ENCODE results near the gene KSR1.
"Not testable (repeated sequence)": the region's sequence is repeated elsewhere in the genome, so short reads cannot be mapped to it uniquely, and the experiment has no call there.

The KSR1 gene

DNA sequence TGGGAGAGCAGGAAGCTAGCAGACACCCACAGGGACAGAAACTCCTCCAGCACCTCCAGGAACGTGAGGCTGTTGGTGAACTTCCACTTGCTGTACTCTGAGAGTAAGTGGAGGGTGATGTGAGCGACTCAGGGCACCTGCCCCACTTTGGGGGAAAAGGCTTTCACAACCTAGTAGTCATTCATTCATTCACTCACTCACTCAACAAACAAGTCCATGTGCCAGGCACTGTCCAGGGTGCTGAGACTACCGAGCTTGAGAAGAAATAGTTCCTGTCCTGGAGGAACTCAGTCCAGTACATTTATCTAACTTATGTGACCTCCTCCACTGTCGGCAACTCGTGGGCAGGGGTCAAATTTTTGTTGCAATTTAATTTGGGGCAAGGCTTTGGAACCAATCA lies 201.4 kb downstream of the KSR1 start:
- DNase-seq (ENCODE audit: low read depth) = no peak

DNA sequence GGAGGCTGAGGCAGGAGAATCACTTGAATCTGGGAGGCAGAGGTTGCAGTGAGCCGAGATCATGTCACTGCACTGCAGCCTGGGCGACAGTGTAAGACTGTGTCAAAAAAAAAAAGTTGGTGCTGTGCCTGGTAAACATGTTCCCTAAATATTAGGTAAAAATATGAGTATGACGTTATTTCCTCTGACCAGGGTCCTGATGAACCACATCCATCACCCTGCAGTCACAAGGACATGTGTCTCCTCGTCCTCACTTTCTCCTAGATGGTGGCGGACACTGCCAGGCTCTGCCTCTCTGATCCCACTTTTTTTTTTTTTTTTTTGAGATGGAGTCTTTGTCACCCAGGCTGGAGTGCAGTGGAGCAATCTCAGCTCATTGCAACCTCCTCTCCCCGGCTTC lies 203.4 kb downstream of the KSR1 start:
- no peak for DNase-seq (ENCODE audit: low read depth)

DNA sequence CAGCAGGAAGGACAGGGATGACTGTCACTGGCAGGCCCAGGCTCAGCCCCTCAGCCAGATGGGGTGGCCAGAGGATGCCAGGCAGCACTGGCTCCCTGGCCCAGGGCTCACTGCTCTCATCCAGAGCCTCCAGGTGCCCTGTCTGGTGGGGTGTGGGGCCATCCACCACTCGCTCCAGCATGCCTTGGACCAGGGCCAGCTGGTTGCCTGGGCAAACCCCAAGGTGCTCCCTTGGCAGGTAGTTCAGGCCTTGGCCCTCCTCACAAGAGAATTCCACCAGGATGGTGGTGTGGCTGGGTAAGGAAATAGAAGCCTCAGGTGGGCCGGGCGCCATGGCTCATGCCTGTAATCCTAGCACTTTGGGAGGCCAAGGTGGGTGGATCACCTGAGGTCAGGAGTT lies 204.2 kb downstream of the KSR1 start:
- DNase-seq (ENCODE audit: low read depth) = no peak

DNA sequence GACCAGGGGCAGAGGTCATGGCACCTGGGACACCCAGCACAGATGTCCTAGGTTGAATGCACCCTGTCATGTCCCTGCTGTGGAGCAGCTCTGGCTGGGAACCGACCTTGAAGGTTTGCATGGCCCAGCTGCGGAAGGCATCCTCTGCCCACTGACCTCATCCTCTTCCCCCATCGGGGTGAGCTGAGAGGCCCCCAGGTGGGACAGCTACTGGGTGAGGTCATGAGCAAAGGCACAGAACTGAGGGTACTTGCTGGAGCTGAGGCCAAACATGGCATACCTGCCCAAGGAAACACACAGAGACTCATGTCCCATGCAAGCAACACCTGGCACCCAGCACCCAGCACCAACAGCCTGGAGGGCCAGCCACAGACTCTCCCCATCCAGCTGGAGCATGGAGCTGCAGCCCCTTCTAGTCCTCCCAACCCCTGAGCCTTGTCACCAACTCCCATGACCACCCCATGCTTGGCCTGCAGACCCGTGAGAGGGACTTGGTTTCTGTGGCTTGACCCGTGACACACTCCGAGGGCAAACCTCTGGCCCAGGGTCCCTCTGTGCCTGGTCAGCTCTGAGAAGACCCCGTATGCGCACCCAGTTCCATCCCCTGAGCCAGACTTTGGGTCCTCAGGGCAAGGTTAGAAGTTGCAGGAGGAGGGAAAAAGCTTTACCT lies 207.8 kb downstream of the KSR1 start:
- DNase-seq (ENCODE audit: low read depth) = no peak

DNA sequence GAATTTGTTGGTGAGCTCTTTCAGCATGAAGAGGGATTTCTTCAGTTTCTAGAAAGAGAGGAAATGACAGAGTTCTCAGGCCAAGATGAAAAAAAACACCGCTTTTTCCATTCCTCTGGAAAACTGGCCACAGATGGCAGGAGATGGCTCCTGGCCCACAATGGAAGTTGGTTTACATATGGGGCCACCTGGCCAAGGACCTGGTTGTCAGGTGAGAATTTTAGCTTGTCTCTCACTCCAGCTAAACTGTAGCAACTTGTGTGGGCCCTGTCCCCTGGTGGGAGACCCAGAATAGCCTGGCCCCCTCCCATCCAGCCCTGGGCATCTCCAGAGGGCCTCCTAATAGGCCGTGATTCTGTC lies 208.3 kb downstream of the KSR1 start:
- DNase-seq (ENCODE audit: low read depth) = no peak

DNA sequence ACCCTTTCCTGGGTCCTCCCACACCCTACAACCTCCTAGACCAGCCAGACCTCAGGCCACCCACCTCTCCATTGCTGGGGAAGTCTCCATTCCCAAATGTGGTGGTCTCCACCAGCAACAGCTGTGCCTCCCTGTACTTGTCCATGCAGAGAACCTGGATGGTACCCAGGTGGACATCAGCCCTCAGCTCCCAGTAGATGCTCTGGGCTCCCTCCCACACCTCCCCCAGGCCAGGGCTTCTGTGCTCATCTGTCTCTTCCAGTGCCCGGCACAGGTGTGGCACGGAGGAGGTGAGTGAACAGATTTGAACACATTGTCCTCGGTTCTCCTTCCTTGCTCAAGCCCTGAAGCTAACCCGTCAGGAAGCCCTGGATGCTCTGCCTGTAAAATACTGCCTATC lies 209.3 kb downstream of the KSR1 start:
- DNase-seq (ENCODE audit: low read depth) = no peak

DNA sequence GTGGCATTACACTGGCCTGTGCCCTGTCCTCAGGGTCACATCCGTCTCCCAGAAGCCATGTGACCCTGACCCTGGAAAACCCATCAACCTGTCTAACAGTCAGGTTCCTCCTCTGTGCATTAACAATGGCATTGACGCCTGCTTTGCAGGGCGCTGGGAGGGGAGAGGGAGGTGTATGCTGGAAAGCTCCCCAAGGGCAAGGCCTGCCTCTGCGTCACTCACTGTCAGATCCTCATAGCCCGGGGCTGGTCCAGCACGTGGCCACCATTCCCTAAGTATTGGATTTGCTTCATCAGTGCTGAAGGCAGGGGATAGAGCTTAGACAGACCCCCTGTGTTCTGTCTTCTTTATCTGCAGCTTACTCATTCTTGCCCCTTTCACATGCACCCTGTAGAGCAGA lies 210.0 kb downstream of the KSR1 start:
- not testable (repeated sequence) for DNase-seq (ENCODE audit: low read depth)

DNA sequence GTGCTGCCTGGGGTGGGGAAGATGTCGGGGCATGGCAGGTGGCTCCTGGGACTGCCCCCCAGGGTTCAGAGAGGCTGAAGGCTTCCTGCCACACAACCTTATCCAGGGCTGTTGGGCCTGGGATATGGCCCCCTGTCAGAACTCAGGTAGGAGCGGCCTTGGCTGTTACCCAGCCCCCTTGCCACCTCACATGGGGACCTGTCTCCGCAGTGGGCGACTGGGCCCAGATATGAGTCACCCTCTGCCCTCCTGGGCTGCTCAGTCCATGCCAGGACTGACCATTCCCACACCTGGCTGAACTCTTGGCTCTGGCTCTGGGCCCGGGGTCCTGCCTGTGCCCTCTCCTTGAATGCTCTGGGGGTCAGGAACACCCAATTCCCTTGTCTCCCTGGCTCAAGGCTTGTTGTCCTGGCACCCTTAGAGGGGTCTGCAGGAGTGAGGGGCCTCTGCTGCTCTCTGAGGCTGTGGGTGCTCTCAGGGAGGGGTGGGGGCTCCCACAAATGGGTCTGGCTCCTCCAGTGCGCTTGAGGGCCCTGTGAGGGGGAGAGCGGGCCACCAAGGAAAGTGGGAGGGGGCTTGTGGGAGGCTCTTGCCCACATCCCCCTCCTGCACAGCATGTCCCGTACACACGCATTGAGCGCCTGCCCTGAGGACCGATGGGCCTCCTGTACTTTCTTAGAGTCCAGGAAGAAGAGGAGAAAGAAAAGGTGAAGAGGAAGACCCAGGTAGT lies 210.7 kb downstream of the KSR1 start:
- DNase-seq (ENCODE audit: low read depth) = no peak

DNA sequence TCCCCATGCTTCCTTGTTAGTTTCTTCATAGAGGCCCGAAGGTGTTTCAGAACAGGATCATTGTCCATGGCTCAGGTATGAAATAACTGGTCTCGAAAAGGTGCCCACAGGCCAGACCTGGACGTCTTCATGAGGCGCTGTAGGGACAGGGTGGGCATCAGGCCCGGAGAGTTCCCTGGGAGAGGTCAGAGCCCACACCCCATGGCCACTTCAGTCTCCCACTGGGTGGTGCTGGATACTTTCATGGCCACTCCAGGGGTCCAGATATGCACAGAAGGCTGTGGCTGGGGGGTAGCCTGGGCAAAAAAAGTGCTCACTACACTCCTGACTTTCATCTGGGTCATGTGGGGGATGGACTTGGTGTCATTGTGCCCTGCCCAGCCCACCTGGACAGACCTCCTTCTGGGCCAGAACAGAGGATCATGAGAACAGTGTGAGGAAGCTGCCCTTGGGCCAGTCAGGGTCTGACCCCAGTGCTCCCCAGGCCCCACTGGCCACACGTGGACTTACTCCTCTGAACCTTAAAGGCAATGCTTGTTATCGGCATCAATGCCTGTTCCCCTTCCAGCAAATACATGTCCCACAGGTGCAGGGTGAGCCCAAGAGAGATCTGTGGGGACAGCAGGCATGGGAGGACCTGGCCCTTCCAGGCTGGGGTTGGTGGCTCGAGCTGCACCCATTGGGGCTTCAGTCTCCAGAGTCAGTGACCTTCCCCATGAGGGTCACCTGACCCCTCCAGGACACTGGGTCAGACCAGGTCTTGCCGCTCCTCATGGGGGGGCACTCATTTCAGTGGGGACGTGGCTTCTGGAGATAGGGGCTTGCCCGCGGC lies 211.6 kb downstream of the KSR1 start:
- no peak for DNase-seq (ENCODE audit: low read depth)

DNA sequence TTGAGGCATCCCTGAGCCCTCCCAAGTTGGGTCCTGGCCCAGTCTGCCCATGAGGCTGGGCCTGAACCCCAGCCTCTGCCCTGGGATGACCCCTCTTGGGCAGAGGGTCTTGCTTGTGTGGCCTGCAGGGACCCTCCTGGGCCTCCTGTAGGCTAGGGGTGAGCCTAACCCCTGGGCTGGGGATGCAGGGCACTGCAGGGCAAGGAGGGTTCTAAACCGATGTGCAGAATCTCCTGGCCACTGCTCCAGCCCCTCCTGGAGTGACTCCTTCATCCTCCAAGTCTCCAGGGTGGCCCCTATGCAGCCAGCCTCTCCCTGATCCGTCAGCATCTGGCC lies 212.2 kb downstream of the KSR1 start:
- DNase-seq (ENCODE audit: low read depth) = no peak

DNA sequence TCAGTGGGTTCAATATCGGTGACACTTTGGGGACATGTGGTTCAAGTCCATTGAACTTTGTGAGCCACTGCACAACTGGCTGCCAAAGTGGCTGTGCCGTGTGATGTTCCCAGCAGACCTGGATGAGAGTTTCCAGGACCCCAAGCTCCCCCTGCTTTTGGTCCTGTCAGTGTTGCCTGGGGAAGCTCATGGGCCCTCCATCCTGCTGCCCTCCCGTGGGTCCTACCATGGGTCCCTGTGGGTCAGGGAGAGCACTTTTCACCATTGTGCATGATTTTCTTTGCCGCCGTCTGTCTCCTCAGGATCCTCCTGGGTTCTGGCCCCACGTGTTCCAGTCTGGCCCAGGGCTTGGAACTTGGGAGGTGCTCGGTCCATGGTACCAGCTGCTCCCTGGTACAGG lies 212.9 kb downstream of the KSR1 start:
- DNase-seq (ENCODE audit: low read depth) = no peak

DNA sequence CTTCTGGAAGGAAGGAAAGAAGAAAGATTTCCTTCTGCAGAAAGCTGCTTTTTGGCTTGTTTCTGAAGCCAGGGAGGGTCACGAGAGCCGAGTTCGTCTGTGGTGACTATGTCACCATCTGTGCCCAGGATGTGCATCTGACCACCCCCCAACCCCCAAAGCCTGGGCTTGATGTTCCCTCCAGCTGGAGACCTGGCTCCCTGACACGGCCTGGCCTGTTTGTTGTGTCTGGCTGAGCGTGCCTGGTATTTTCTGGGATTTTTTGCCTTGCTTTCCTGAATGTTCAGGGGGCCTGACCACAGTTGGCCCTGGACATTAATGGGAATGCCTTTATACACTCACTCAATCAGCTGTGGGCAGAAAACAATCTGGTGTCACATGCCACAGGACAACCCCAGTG lies 213.6 kb downstream of the KSR1 start:
- no peak for DNase-seq (ENCODE audit: low read depth)

DNA sequence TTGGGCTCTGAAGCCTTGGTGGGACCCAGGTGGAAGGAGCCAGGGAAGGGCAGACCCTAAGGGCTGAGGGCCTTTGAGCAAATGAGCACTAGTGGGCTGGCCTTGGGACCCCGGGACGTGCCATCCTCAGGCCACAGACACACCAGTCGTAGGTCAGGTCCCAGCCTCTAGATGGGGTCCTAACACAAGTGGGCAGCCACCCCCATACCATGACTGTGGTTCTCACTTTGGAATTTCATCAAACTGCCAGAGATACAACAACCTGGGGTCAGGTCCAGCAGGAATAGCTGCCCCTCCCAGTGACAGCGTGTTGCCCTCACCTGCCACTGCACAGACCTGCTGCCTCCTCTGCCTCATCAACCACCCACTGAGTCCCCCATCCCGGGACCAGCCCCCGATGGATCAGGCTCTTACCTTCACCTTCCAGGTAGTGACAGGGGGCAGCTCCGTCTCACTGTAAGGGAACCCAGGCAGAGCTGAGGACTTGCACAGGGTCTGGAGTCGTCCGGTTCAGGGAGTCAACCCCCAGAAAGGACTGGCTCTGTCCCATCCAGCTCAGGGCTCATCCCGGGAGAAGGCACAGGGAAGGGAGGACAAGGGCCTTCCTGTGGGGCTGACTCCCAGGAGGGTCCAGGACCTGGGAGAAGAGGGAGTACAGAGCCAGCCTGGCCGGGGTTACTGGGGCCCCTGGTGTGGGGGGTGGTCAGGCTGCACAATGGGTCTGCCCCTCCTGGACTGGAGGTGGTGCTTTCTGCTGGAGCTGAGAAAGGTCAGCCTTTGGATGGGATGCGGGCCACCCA lies 214.7 kb downstream of the KSR1 start:
- no peak for DNase-seq (ENCODE audit: low read depth)

DNA sequence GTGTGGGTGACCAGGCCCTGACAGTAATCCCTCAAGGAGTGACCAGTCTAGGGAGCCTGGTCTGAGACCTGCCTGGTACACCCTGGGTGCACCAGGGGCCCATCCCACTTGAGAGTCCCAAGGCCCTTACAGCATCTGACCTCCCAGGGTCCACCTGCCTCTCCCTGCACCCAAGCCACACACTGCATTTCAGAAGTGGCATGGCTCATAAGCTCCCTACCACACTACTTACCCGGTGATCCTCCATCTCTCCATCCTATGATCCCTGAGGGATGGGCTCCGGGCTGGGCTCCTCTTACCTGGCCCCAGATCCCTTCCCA lies 215.3 kb downstream of the KSR1 start:
- DNase-seq (ENCODE audit: low read depth) = no peak

DNA sequence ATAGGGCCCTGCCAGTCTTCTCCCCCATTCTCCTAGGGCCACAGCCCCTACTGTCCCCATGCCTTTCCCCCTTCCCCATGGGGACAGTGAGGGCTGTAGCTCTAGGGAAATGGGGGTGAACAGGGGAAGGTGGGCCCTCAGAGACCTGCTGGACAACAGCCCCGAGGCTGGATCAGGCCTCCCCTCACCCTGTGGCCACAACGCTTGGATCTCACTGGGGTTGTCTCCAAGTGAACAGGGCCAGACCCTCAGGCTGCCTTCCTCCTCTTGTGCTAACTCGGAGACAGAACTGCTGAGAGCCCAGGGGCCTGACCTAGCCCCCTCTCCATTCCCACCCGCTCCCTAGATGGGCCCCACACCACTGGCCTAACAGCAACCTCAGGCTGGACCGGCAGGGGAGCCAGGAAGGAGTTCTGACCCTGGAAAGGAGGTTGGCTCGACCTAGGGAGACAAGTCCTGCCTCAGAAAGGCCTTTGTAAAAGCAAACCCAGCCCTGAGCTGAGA lies 215.8 kb downstream of the KSR1 start:
- not testable (repeated sequence) for DNase-seq (ENCODE audit: low read depth)

DNA sequence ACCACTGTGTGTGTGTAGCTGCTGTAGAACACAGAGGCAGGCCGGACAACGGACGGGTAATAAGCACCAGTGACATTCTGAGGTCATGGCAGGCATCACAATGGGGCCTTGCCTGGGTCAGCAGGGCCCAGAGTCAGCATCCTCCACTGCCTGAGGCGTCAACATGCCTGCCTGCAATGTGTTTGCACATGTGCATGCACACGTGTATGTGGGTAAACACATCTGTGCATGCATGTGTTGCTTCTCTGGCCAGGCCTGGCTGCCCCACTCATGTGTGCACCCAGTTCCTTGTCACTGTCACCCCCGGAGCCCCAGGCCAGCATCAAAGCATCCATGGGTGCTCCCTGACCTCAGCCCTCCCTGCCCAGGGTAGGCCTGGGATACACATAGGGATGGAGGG lies 218.1 kb downstream of the KSR1 start:
- DNase-seq (ENCODE audit: low read depth) = no peak
